CD4-positive, alpha-beta T cell treated with Interleukin-15 for 1 hour (primary cell): ENCODE data around the gene TRPM2.

Source experiments
- DNase-seq: peaks from one replicate; pipeline ENCODE4 v3.0.0-alpha.2; 2020

Gene TRPM2

DNA sequence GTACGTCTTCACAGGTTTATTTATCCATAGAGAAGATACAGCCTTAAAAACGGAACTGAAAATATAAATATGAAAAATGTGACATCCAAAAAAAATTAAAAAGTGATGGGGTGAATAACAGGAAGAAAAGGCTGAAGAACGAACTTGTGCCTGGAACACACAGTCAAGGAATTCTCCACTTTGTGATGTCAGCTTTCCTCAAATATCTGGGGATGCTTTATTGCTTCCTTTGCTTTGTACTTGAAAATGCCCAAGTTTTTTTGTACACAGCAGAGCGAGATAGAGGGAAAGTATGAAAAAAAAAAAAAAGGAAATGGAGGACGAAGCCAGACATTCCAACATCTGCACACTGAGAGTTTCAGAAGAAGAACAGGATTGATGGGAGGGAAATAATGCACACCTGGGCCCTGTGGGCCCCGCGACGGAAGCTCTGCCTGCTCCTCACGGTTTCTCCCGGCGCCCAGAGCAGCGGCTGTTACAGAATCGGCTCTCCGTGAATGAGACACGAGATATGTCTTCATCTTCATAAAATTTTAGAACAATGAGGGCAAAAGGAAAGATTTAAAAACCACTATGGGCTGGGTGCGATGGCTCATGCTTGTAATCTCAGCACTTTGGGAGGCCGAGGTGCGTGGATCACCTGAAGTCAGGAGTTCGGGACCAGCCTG is 91.9 kb downstream of the TRPM2 start:
- DNase-seq: no peak

- DNase-seq: peak; percentile 15
Measured at GRCh38 chr21:44448651-44449131, 95.3 kb downstream of the TRPM2 start.

- peak; percentile 13 for DNase-seq
Measured at GRCh38 chr21:44449473-44450363, 96.3 kb downstream of the TRPM2 start.

DNA sequence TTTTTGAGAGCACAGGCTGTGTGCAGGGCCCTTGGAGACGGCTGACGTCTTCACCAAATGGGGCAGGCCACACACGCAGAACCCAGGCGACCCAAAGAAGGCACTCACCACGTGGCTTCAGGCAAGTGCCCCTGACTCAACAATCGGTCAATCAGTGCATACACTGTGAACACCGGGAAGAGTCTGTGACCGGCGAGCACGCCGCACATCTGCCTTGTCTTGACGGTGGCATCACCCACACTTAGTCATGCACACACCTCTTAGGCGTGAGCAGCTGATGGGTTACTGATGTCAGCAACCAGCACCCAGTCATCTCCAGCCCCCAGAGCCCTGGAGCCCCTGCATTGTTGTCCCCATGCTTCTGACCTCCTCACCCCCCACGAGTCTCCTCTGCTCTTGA is 97.0 kb downstream of the TRPM2 start:
- DNase-seq: no peak

DNA sequence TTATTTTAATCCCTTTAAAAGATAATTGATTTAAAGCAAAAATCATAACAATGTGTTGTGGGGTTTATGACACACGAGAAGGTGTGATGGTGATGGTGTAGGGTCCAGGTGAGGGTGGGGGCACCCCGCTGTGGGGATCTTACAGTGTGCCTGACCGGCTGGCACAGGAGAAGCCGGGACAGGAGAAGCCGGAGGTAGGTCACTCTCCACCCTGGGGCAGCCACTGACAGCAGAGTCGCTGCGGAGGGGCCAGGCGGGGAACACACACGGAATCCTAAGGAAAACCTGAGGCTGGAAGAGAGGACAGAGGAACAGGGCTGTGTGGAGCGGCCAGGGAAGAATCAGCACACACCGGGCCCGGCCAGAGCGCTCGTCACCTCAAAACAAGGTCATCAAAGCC is 97.6 kb downstream of the TRPM2 start:
- peak; percentile 5 for DNase-seq

GRCh38 chr21:44453120-44453519 is 99.7 kb downstream of the TRPM2 start:
- no peak for DNase-seq

GRCh38 chr21:44454058-44454457 is 100.6 kb downstream of the TRPM2 start:
- no peak for DNase-seq

- DNase-seq: peak; percentile 88
Measured at GRCh38 chr21:44454747-44455523, 101.5 kb downstream of the TRPM2 start, which contains the start of gene LRRC3. Gene LRRC3, plus strand, starts transcription at chr21:44455510. Its CDS starts 1,135 bp downstream, at chr21:44456645.

DNA sequence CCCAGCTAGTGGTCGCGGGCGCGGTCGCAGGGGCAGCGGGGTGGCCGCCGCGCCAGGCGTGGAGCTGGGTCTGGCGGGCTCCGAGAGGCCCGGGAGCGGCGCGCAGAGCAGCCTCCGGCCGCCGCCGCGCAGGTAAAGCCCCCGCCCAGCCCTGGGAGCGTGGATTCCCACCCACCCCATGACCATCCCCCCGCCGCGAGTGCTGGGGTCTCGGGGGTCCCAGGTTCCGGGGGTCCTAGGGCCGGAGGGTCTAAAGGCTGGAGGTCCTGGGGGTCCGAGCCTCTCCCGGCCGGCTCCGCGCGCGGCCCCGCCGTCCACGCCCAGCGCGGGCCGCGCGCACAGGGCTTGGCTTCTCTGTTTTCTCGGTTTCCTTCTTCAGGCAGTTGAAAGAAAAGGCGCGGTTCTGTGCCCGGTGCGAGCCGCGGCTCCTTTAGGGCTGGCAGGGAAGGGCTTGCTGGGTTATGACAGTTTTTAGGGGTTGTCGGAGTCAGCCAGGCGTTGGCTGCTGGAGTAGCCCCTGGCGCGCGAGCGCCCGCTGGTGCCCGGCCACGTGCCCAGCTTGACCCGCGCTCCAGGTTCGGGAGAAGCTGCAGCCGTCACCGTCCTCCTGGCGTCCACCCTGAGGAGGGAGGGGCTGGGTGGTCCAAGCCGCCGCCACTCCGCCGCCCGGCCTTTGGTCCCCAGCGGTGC is 102.2 kb downstream of the TRPM2 start:
- peak; percentile 18 for DNase-seq

GRCh38 chr21:44456214-44456914 is 102.9 kb downstream of the TRPM2 start:
- peak; percentile 13 for DNase-seq

DNA sequence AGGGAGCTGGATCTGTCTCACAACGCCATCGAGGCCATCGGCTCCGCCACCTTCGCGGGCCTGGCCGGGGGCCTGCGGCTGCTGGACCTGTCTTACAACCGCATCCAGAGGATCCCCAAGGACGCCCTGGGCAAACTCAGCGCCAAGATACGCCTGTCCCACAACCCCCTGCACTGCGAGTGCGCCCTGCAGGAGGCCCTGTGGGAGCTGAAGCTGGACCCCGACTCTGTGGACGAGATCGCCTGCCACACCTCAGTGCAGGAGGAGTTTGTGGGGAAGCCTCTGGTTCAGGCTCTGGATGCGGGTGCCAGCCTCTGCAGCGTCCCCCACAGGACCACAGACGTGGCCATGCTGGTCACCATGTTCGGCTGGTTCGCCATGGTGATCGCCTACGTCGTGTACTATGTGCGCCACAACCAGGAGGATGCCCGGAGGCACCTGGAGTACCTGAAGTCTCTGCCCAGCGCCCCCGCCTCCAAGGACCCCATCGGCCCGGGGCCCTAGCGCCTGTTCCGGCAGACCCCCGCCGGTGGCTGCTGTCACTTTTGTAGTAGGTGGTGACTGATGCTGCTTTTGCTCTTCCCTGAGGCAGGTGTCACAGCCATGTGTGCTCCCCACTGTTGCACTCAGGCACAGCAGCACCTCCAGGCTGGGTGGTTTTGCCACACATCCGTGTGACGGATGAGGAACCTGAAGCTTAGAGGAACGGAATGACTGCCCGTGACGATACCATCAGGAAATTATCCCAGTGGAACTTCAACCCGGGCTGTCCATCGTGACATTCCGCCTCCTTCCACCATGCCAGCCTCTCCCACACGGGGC is 103.7 kb downstream of the TRPM2 start:
- DNase-seq: peak; percentile 16

DNA sequence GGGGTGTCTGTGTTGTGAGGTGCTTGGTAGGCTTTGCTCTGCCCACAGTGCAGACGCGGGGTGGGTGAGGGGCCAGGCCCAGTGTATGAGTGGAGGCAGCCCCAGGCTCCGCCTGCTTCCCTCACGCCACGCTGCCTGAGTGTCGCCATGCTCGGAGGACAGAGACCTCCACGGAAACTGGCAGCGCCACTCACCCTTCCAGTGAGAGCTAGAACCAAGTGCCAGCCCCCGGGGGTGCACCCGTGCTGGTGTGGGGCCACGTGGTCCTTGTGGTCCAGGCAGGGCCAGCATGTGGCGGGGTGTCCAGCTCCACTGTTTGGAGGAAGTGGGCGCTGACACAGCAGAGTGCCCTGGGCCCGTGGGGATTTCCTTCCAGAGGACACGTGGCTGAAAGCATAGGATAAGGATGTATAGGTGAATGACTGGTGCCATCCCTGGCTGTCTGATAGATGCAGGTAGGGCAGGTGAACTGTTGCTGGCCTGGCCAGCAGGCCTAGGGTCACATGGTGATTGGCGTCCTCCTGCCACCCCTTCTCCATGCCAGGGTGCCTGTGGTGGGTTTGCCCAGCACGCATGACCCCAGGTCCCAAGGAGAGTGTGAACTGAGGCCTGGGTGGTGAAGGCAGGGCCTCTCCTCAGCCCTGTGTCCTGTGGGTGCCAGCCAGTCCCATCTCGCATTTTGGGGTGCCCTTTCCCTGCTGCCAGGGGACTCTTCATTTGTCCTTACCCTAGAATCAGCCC is 105.7 kb downstream of the TRPM2 start:
- peak; percentile 15 for DNase-seq

DNA sequence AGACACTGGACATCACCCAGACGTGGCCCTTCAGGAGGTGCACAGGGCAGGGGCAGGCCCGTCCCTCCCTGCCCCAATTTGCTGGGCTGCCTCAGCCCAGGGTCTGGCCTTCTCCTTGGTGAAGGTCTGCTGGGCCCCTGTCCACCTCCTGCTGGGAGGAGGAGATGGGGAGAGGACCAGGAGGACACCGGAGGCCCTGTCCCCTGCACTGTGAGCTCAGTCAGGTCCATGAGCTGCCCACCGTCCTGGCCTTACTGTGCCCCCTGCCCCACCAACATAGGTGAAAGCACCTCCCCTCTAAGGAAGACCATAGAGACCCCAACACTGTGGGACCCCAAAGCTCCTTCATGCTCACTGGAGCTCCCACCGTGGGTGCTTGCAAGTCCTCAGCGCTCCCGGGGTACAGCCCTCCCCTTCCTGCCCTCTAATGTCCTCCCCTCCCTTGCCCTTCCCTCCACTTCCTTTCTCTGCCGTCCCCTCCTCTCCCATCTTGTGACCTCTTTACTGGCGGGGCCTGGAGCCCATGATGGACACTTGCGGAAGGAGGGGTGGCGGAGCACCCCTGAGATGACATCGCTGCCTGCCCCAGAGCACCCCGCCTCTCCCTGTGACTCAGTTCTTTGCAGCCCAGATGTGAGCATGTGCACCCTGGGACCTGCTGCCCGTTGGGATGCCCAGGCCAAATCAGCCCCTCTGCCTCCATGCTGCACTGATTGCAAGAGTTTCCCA is 106.5 kb downstream of the TRPM2 start:
- DNase-seq: peak; percentile 9

DNA sequence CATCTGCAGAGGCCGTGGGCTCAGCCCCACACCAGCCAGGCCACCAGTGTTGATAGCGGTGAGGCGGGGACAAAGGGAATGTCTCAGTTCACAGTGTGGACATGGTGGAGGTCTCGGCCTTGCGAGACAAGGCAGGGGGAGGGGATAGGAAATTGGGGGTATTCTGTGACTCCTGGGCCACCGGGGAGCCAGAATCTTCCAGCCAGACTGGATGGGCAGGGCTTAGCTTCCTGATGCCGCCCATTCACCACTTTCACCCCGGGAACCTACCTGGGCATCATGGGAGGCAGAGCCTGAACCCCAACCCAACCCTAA is 107.0 kb downstream of the TRPM2 start:
- DNase-seq: peak; percentile 8

- peak; percentile 0 for DNase-seq
Measured at GRCh38 chr21:44461005-44461404, 107.6 kb downstream of the TRPM2 start.

DNA sequence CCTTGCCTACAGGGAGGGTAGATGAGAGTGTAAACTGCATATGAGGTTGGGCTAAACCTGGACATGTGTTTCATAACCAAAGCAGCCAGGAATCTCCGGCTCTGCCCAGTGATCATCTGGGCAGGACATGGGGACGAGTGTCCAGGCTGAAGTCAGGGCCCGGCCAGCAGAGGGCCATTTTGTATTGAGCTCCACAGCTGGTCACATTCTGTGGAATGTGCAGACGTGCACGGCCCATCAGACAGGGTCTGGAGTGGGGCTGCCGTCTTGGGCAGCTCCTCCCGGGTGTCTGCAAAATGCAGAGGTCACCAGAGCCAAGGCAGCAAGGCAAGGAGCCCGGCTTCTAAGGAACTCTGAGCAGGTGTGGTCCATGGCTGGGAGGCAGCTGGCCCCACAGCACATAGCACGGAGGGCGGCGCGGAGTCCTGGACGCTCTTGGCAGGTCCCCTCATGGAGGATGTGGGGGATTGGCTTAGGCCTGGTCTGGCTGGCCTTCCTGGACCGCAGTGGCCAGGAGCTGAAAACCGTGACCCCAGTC is 108.1 kb downstream of the TRPM2 start:
- peak; percentile 12 for DNase-seq

GRCh38 chr21:44462086-44462833 is 108.8 kb downstream of the TRPM2 start:
- no peak for DNase-seq

DNA sequence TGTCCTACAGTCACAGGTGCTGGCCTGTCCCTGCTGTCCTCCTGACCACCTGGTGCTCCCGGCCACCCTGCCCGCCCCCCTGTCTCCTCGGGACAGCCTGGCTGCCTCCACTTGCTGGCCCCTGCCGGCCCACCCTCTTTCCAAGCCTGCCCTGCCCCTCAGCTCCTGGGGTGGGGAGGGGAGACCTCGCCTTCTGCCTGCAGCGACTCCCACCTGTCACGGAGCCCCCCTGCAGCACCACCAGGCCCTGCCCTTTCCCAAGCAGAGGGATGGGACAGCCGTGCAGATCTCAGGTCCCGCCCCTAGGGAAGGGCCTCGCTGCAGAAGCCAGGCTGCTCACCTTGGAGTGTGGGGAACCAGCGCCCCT is 109.4 kb downstream of the TRPM2 start:
- DNase-seq: no peak

GRCh38 chr21:44463724-44464123 is 110.3 kb downstream of the TRPM2 start:
- no peak for DNase-seq
